Stimulated activated CD4-positive, alpha-beta T cell treated with anti-CD3 and anti-CD28 coated beads, Interleukin-1b, Interleukin-23, amount 100 ng/mL, for 4 hours (primary cell): ENCODE data around the gene TRIOBP.
"Not testable (repeated sequence)": the region's sequence is repeated elsewhere in the genome, so short reads cannot be mapped to it uniquely, and the experiment has no call there.

ENCODE experiments used
- DNase-seq, 2 donors: peaks; one replicate each; pipeline ENCODE4 v3.0.0-alpha.2; 2020; ENCODE audit warnings: low read depth in 2 of 2

TRIOBP gene

GRCh38 chr22:37692627-37693285 lies 4.1 kb upstream of the TRIOBP start:
- DNase-seq, result no peak

DNA sequence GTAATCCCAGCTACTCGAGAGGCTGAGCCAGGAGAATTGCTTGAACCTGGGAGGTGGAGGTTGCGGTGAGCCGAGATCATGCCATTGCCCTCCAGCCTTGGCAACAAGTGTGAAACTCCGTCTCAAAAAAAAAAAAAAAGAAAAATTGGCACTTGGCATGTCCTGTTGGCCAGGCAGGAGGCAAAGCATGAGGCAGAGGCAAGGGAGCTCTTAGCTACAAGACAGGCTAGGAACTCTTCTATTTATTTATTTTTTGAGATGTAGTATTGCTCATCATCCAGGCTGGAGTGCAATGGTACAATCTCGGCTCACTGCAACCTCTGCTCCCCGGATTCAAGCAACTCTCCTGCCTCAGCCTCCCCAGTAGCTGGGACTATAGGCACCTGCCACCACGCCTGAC lies 2.7 kb upstream of the TRIOBP start:
- DNase-seq, result not testable (repeated sequence)

DNA sequence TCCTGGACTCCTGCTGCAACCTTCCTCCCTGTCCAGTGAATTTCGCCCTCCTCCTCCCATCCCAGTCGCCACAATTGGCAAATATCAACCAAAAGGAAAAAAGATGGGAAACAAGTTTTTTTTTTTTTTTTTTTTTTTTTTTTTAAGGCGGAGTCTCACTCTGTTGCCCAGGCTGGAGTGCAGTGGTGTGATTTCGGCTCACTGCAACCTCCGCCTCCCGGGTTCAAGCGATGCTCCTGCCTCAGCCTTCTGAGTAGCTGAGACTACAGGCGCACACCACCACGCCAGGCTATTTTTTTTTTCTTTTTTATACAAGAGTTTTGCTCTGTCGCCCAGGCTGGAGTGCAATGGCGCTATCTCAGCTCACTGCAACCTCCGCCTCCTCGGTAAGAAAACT lies 590 bp upstream of the TRIOBP start:
- not testable (repeated sequence) for DNase-seq

DNA sequence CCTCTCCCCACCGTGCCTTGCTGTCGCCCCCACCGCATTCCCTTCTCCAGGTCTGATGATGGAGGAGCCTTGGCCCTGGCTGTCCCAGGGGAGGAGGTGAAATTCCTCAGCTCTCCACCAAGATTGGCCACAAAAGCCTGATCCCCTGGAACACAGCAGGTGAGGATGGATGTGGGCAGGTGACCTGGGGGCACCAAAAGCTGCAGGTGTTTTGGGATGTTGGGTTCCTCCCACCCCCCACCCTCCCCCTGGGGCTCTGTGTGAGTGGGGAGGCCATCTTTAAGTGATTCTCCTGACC lies 639 bp downstream of the TRIOBP start:
- DNase-seq, result no peak

GRCh38 chr22:37701141-37701786 lies 4.4 kb downstream of the TRIOBP start:
- DNase-seq, result no peak

DNA sequence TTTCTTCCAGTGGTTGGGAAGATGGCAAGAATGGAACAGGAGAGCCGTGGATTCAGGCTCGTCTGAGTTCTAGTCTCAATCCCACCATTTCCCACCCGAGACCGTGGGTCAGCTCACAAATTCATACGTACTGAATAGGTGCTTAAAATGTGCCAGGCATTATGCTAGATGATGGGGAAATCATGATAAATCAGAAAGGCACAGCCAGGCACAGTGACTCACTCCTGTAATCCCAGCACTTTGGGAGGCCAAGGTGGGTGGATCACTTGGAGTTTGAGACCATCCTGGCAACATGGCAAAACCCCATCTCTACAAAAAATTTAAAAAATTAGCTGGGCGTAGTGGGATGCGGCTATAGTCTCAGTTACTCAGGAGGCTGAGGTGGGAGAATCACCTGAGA lies 7.1 kb downstream of the TRIOBP start:
- no peak for DNase-seq

GRCh38 chr22:37704645-37705044 lies 7.8 kb downstream of the TRIOBP start:
- DNase-seq, result no peak

- DNase-seq, result no peak
Observed at GRCh38 chr22:37705205-37705604, 8.4 kb downstream of the TRIOBP start.

GRCh38 chr22:37708580-37709444 lies 12.0 kb downstream of the TRIOBP start:
- DNase-seq, result no peak

DNA sequence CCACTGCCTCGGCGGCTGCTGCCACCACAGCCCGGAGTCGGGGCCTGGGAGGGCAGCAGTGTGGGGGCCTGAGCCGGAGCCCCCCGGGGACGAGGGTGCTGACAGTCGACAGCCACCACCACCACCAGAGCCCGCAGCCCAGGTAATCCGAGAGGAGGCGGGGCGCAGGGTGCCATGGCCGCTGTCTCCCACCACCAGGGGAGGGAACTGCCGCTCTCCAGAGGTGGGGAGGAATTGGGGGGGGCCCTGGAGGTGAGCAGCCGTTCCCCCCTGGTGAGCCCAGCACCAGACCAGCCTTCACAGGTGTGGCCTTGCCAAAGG lies 12.6 kb downstream of the TRIOBP start:
- DNase-seq, result no peak

- no peak for DNase-seq
Observed at GRCh38 chr22:37710675-37711074, 13.8 kb downstream of the TRIOBP start.

DNA sequence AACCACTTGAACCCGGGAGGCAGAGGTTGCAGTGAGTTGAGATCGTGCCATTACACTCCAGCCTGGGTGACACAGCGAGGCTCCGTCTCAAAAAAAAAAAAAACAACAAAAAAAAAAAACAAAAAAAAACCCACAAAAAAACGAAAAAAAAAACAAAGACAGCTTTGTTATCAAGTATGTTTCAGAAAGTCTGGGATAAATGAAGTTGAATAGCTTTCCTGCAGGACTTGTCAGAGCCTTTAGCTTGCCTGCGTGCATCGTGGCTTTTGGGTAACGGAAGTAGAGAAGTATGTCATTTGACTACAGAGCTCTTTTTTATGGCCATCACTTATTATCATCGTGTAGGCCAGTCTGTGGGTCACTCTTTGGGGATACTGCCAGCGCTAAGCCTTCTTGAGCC lies 14.6 kb downstream of the TRIOBP start:
- DNase-seq, result no peak

GRCh38 chr22:37713761-37714160 lies 16.9 kb downstream of the TRIOBP start:
- no peak for DNase-seq

DNA sequence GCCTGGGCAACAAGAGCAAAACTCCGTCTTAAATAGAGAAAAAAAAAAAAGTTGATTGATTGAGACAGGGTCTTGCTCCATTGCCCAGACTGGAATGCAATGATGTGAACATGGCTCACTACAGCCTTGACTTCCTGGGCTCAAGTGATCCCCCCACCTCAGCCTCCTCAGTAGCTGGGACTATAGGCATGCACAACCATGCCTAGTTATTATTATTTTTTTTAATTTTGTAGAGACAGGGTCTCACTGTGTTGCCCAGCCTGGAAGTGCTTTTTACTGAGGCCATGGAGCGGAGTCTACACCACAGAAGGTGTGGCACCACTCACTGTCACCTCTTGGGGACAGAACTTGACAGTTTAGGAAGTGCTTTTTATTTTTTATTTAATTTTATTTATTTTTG lies 17.8 kb downstream of the TRIOBP start:
- no peak for DNase-seq

DNA sequence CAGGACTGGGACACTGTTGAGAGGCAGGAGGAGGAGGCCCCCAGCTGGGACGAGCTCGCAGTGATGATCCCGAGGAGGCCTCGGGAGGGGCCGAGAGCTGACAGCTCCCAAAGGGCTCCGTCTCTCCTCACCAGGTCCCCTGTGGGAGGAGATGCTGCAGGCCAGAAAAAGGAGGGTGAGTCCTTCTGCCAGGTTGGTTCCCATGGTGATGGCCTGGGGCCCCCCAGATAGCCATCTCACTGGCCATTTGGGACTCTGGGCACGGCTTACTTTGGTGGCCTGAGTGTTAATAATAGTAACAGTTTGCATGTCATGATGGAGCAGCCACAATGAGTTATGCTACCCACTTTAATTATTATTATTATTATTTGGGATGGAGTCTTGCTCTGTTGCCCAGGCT lies 18.9 kb downstream of the TRIOBP start:
- no peak for DNase-seq

DNA sequence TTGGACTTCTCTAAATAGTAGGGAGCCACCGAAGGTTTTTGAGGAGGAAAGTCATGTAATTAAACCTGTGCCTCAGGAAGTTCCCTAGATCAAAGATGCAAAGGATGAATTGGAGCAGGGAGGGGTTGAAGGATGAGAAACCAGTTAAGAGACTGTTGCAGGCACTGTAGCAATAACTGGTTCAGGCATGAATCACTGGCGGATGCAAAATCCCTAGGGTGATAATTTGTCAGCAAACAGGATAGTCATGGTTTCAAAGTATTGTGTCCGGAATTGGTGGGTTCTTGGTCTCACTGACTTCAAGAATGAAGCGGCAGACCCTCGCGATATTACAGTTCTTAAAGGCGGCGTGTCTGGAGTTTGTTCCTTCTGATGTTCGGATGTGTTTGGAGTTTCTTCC lies 19.9 kb downstream of the TRIOBP start:
- no peak for DNase-seq

DNA sequence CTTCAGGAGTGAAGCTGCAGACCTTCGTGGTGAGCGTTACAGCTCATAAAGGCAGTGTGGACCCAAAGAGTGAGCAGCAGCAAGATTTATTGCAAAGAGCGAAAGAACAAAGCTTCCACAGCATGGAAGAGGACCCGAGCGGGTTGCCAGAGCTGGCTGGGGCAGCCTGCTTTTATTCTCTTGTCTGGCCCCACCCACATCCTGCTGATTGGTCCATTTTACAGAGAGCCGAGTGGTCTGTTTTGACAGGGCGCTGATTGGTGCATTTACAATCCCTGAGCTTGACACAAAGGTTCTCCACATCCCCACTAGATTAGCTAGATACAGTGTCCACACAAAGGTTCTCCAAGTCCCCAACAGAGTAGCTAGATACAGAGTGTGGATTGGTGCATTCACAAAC lies 20.4 kb downstream of the TRIOBP start:
- not testable (repeated sequence) for DNase-seq

- not testable (repeated sequence) for DNase-seq
Observed at GRCh38 chr22:37717746-37718305, 21.0 kb downstream of the TRIOBP start.

GRCh38 chr22:37725551-37726240 lies 28.8 kb downstream of the TRIOBP start:
- DNase-seq, result no peak

DNA sequence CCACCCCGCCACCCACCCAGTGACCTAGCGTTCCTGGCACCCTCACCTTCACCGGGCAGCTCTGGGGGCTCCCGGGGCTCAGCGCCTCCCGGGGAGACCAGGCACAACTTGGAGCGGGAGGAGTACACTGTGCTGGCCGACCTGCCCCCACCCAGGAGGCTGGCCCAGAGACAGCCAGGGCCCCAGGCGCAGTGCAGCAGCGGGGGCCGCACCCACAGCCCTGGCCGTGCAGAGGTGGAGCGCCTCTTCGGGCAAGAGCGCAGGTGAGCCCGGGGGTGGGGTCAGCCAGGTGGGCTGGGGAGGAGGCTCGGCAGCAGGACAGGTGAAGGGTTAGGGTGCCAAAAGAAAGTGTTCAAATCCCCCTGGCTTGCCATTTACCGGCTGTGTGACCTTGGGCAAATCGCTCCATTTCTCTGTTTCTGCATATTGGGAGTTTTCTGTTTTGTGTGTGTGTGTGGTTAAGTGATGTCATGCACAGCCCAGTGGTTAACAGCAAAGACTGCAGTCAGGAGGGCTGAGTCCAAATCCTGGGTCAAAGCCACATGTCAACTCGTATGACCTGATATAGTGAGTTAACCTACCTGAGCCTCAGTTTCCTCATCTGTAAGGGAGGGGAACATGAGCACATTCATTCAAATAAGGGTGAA lies 29.5 kb downstream of the TRIOBP start:
- DNase-seq, result no peak

DNA sequence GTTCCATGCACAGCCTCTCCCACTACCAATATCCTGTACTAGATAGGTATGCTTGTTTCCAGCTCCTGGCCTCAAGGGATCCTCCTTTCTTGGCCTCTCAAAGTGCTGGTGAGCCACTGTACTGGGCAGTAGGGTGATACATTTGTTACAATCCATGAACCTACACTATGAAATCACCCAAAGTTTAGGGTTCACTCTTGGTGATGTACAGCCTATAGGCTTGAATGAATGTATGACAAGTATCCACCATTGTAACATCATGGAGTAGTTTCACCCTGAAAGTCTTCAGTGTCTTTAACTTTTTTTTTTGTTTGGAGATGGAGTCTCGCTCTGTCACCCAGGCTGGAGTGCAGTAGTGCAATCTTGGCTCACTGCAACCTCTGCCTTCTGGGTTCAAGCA lies 31.8 kb downstream of the TRIOBP start:
- no peak for DNase-seq
